Spleen (tissue), 7 donors: Measurements from ENCODE around the gene OR6B3.

Experiments
- CTCF ChIP-seq, 11 experiments: fragments of 200-600 bp in 7 of 11; fragments of 450-650 bp in 4 of 11; sonication (generic) in 4 of 11; IDR thresholded peaks in 8 of 11; conservative IDR thresholded peaks in 3 of 11; 1 replicate in 7 of 11; 2 replicates in 4 of 11; pipeline versions ENCODE4 v1.4.0 to v1.8.0; 2016 to 2021; ENCODE audit warnings: antibody characterized with exemption in 11 of 11, inconsistent platforms in 4 of 11, mild to moderate bottlenecking in 1 of 11
- POLR2A ChIP-seq, 3 donors: fragments of 450-650 bp; IDR thresholded peaks; one replicate each; pipeline ENCODE4 v1.5.1; 2017; ENCODE audit warnings: antibody characterized with exemption in 3 of 3, mild to moderate bottlenecking in 1 of 3
- POLR2AphosphoS5 ChIP-seq, 3 donors: sonication (generic); formaldehyde crosslinking; IDR thresholded peaks; one replicate each; pipeline ENCODE4 v1.5.1; 2017; ENCODE audit warnings: antibody characterized with exemption in 3 of 3
- donor health status: DM: no; HTN: no; CAD: no; lungs with moderate emphysema.
- donor health status: DM: no; HTN: no; CAD: no.
- donor health status: DM: no; HTN: no; CAD: no.

GRCh38 chr2:240064898-240065297 lies 11.6 kb upstream of the OR6B3 start:
- no peak for TF ChIP-seq CTCF (IDR thresholded peaks at IDR 0.05 in 8 of 11, conservative IDR thresholded peaks at IDR 0.05 in 3 of 11)
- TF ChIP-seq POLR2A (IDR thresholded peaks at IDR 0.05) = no peak
- TF ChIP-seq POLR2AphosphoS5 (IDR thresholded peaks at IDR 0.05) = no peak
